Measurements from ENCODE around the gene PYGM.

DNA sequence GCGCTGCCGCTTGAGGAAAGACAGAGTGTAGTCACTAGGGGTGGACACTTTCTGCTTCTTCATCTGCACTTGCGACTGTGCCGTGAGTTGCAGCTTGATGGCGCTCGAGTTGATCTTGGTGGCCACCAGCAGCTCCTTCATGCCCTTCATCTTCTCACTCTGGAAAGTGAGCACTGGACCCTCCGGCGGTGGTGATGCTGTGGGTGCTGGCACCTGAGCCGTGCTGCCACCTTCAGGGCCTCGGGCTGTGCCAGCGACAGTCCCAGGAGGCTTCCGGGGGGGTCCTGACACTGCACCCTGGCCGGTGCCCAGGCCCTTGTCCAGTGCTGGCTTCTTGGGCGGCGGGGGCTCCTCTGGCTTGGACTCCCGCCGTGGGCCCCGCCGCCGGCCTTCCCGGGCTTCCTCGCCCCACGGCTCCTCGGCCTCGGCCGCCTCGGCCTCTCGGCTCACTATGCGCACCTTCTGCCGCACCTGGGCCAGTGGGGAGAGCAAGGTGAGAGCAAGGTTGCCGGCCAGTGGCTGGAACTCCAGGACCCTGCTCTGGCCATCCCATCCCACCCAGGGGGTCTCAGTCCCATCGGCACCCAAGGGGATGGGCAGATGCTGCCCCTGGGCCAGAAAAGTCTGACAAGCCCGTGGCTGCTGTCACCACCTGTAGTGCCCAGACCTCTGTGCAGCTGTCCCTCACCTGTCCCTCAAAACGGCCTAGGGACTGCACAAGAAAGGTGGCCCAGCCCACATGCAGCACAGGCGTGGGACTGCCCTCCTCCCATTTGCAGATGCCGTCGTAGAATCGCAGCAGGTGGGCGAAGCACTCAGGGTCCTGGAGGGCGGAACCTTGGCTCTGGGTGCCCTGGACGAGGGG lies 44.8 kb upstream of the PYGM start:
- TF ChIP-seq EP300 (IDR thresholded peaks at IDR 0.05; ENCODE audit: borderline replicate concordance), result no peak
- TF ChIP-seq CREB1 (IDR thresholded peaks at IDR 0.05; ENCODE audit: low read depth), result no peak
- TF ChIP-seq TCF12 (IDR thresholded peaks at IDR 0.05; ENCODE audit: low read depth), result no peak
- no peak for TF ChIP-seq RAD21 (IDR thresholded peaks at IDR 0.05; ENCODE audit: low read depth)
- no peak for TF ChIP-seq CEBPB (IDR thresholded peaks at IDR 0.05)
- no peak for TF ChIP-seq TEAD4 (IDR thresholded peaks at IDR 0.05)
- TF ChIP-seq YY1 (IDR thresholded peaks at IDR 0.05; ENCODE audit: low read depth), result no peak
- TF ChIP-seq, protein P1, sequence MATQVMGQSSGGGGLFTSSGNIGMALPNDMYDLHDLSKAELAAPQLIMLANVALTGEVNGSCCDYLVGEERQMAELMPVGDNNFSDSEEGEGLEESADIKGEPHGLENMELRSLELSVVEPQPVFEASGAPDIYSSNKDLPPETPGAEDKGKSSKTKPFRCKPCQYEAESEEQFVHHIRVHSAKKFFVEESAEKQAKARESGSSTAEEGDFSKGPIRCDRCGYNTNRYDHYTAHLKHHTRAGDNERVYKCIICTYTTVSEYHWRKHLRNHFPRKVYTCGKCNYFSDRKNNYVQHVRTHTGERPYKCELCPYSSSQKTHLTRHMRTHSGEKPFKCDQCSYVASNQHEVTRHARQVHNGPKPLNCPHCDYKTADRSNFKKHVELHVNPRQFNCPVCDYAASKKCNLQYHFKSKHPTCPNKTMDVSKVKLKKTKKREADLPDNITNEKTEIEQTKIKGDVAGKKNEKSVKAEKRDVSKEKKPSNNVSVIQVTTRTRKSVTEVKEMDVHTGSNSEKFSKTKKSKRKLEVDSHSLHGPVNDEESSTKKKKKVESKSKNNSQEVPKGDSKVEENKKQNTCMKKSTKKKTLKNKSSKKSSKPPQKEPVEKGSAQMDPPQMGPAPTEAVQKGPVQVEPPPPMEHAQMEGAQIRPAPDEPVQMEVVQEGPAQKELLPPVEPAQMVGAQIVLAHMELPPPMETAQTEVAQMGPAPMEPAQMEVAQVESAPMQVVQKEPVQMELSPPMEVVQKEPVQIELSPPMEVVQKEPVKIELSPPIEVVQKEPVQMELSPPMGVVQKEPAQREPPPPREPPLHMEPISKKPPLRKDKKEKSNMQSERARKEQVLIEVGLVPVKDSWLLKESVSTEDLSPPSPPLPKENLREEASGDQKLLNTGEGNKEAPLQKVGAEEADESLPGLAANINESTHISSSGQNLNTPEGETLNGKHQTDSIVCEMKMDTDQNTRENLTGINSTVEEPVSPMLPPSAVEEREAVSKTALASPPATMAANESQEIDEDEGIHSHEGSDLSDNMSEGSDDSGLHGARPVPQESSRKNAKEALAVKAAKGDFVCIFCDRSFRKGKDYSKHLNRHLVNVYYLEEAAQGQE (IDR thresholded peaks at IDR 0.05; ENCODE audit: low read depth), result no peak
- TF ChIP-seq FOXM1 (IDR thresholded peaks at IDR 0.05; ENCODE audit: borderline replicate concordance, low read depth), result no peak
- TF ChIP-seq TAF1 (IDR thresholded peaks at IDR 0.05; ENCODE audit: low read depth), result no peak
- TF ChIP-seq, protein P2, sequence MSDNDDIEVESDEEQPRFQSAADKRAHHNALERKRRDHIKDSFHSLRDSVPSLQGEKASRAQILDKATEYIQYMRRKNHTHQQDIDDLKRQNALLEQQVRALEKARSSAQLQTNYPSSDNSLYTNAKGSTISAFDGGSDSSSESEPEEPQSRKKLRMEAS (IDR thresholded peaks at IDR 0.05), result no peak
